K562 (cell line): ENCODE results near the gene APOLD1.

Experiments used
- LEF1 ChIP-seq: fragments of 450-650 bp; IDR thresholded peaks from 2 replicates; pipeline ENCODE4 v1.6.1; 2016; ENCODE audit warnings: mild to moderate bottlenecking
- MXI1 ChIP-seq: IDR thresholded peaks from 2 replicates; pipeline ENCODE4 v1.6.1; 2011; ENCODE audit warnings: low read depth, mild to moderate bottlenecking, improper control_type of control experiment, low read length
- ZNF146 ChIP-seq: IDR thresholded peaks from one replicate; pipeline ENCODE4 v1.6.1; 2018; ENCODE audit warnings: missing compliant biosample characterization; ENCODE audit not compliant: unreplicated experiment
- ZNF274 ChIP-seq: IDR thresholded peaks from 2 replicates; pipeline ENCODE4 v1.6.1; 2011; ENCODE audit warnings: low read depth, mild to moderate bottlenecking, low read length, moderate library complexity, borderline replicate concordance

DNA sequence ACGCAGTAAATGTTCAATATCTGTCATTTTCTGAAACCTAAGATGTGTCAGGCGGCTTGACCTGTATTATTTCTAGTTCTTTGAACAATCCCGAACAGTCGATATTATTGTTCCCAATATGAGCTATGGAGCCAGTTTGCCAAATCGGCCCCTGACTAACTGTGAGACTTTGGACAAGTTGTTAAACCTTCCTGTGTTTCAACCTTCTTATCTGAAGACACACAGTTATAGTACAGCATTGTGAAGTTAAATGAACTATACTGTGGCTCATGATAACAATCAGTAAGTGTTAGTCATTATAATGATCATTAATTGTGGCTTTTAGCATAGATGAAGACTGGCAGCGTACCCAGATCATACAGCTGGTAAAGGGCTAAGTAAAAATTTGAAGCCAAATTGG lies 51.1 kb downstream of the APOLD1 start:
- TF ChIP-seq ZNF146 (CRISPR knock-in tag): no peak
- TF ChIP-seq LEF1: no peak
- TF ChIP-seq ZNF274: no peak
- no peak for TF ChIP-seq MXI1
